ENCODE measurements around the gene NUDT3.
A peak's percentile ranks its signal among the peaks of the same experiment; 100 is the strongest.

Gene NUDT3

DNA sequence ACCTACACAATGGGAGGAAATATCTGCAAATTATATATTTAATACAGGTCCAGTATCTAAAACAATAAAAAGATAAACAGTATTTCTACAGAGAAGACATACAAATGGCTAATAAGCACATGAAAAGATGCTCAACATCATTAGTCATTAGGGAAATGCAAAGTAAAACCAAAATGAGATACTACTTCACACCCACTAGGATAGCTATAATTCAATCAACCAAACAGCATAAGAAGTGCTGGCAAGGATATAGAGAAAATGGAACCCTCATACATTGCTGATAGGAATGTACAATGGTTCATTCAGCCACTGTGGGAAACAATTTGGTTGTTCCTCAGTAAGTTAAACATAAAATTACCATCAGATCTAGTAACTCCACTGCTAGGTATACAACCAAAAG, 48.7 kb downstream of the NUDT3 start:
- Mint-ChIP-seq H3K36me3 (ENCODE audit: insufficient read depth) (peaks cover 6% of the 10 kb centered on the region), H3K27ac (ENCODE audit: low read depth) (peak overlapping the region; percentile 21), H3K4me1 (peaks cover 23% of the 10 kb centered on the region), H3K27me3 (no peaks in the 10 kb centered on the region), H3K4me3 (no peak overlapping the region), H3K9me3 (no peaks in the 10 kb centered on the region)
- ATAC-seq (replicated peaks; ENCODE audit: extremely low read depth, poor library complexity, severe bottlenecking) (no peak), DNase-seq (ENCODE audit: low spot score in 2 of 2) (no peak)

DNA sequence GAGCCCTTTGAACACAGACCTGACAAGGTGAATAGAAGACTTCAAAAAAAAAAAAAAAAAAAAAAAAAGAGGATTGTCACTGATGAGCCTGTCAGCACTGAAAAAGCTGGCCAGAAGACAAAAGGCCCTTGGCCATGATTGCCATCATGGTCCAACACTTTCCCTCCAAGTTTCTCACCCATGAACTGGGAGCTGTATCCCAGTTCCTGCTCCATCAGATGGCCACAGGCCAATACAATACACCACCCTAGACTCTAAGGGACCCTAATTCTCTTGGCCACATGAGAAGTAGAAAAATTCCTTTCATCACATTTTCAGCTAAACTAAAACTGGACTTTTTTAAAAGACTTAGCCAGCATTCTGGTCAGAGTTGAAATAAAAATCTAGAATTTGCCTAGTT, 50.2 kb downstream of the NUDT3 start:
- Mint-ChIP-seq H3K36me3 (ENCODE audit: insufficient read depth) (peaks cover 6% of the 10 kb centered on the region), H3K27me3 (no peaks in the 10 kb centered on the region), H3K4me3 (no peak overlapping the region), H3K27ac (ENCODE audit: low read depth) (no peak overlapping the region), H3K4me1 (peaks cover 35% of the 10 kb centered on the region), H3K9me3 (no peaks in the 10 kb centered on the region)
- ATAC-seq (replicated peaks; ENCODE audit: extremely low read depth, poor library complexity, severe bottlenecking) (no peak), DNase-seq (ENCODE audit: low spot score in 2 of 2) (no peak)

GRCh38 chr6:34341481-34341971, 50.9 kb downstream of the NUDT3 start:
- Mint-ChIP-seq H3K9me3 (no peaks in the 10 kb centered on the region), H3K4me1 (peaks cover 37% of the 10 kb centered on the region), H3K27ac (ENCODE audit: low read depth) (no peak overlapping the region), H3K27me3 (no peaks in the 10 kb centered on the region), H3K4me3 (no peak overlapping the region), H3K36me3 (ENCODE audit: insufficient read depth) (peaks cover 7% of the 10 kb centered on the region)
- DNase-seq (ENCODE audit: low spot score in 2 of 2) (no peak), ATAC-seq (replicated peaks; ENCODE audit: extremely low read depth, poor library complexity, severe bottlenecking) (no peak)

- ATAC-seq (replicated peaks; ENCODE audit: extremely low read depth, poor library complexity, severe bottlenecking) (no peak), DNase-seq (ENCODE audit: low spot score in 2 of 2) (no peak)
- Mint-ChIP-seq H3K9me3 (no peaks in the 10 kb centered on the region), H3K4me1 (peaks cover 33% of the 10 kb centered on the region), H3K36me3 (ENCODE audit: insufficient read depth) (peaks cover 7% of the 10 kb centered on the region), H3K27me3 (no peaks in the 10 kb centered on the region), H3K4me3 (no peak overlapping the region), H3K27ac (ENCODE audit: low read depth) (no peak overlapping the region)
Measured at GRCh38 chr6:34340906-34341480, 51.5 kb downstream of the NUDT3 start.

DNA sequence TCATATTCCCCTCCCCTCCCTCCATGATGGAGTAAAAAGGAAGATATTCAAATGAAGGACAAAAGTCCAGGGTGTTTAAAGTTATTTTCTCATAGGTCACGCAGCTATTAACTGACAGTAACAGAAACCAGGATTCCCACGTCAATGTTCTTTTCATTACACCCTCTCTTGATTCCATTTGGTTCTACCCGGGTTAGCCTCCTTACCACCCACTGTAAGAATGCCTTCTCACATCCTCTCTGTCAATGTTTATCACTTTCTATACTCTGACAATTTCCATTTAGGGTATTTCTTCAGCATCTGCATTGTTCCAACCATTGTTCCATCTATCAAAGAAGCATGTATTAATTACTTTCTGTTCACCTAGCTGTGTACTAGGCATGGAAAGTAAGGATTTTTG, 52.1 kb downstream of the NUDT3 start:
- Mint-ChIP-seq H3K4me1 (peaks cover 33% of the 10 kb centered on the region), H3K9me3 (no peaks in the 10 kb centered on the region), H3K27me3 (no peaks in the 10 kb centered on the region), H3K4me3 (no peak overlapping the region), H3K27ac (ENCODE audit: low read depth) (no peak overlapping the region), H3K36me3 (ENCODE audit: insufficient read depth) (peaks cover 7% of the 10 kb centered on the region)
- ATAC-seq (replicated peaks; ENCODE audit: extremely low read depth, poor library complexity, severe bottlenecking) (no peak), DNase-seq (ENCODE audit: low spot score in 2 of 2) (no peak)

- Mint-ChIP-seq H3K27ac (ENCODE audit: low read depth) (no peak overlapping the region), H3K4me1 (peaks cover 33% of the 10 kb centered on the region), H3K4me3 (no peak overlapping the region), H3K27me3 (no peaks in the 10 kb centered on the region), H3K9me3 (no peaks in the 10 kb centered on the region), H3K36me3 (ENCODE audit: insufficient read depth) (peaks cover 5% of the 10 kb centered on the region)
- DNase-seq (ENCODE audit: low spot score in 2 of 2) = no peak
- no peak for ATAC-seq (replicated peaks; ENCODE audit: extremely low read depth, poor library complexity, severe bottlenecking)
Measured at GRCh38 chr6:34339971-34340370, 52.5 kb downstream of the NUDT3 start.

GRCh38 chr6:34339432-34339831, 53.0 kb downstream of the NUDT3 start:
- Mint-ChIP-seq H3K4me3 (no peak overlapping the region), H3K36me3 (ENCODE audit: insufficient read depth) (peaks cover 6% of the 10 kb centered on the region), H3K4me1 (peaks cover 30% of the 10 kb centered on the region), H3K27me3 (no peaks in the 10 kb centered on the region), H3K27ac (ENCODE audit: low read depth) (no peak overlapping the region), H3K9me3 (no peaks in the 10 kb centered on the region)
- ATAC-seq (replicated peaks; ENCODE audit: extremely low read depth, poor library complexity, severe bottlenecking) (no peak), DNase-seq (ENCODE audit: low spot score in 2 of 2) (no peak)

GRCh38 chr6:34338811-34339210, 53.7 kb downstream of the NUDT3 start:
- Mint-ChIP-seq H3K36me3 (ENCODE audit: insufficient read depth) (peaks cover 9% of the 10 kb centered on the region), H3K4me1 (peaks cover 27% of the 10 kb centered on the region), H3K9me3 (no peaks in the 10 kb centered on the region), H3K27ac (ENCODE audit: low read depth) (no peak overlapping the region), H3K27me3 (no peaks in the 10 kb centered on the region), H3K4me3 (no peak overlapping the region)
- ATAC-seq (replicated peaks; ENCODE audit: extremely low read depth, poor library complexity, severe bottlenecking) (no peak), DNase-seq (ENCODE audit: low spot score in 2 of 2) (no peak)

DNA sequence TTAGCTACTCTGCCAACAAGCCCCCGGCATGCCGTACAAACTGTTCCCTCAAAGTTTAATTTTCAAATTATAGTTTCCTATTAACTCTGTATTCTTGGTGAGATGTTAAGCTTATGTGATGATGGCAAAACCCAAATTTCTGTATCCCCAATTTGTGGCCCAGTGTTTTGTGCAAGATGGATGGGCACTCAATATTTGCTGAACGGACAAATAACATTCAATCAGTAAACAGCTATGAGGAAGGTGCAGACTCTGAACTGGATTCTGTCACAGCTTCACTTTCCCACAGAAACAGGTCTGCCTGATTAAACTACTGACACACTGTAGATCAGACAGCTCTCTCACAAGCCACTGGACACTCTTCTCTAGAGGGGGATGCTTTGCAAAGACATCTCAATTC, 54.1 kb downstream of the NUDT3 start:
- ATAC-seq (replicated peaks; ENCODE audit: extremely low read depth, poor library complexity, severe bottlenecking) (no peak), DNase-seq (ENCODE audit: low spot score in 2 of 2) (no peak)
- peaks cover 9% of the 10 kb centered on the region for H3K36me3 Mint-ChIP-seq (ENCODE audit: insufficient read depth)
- no peaks in the 10 kb centered on the region for H3K27me3 Mint-ChIP-seq
- no peak overlapping the region for H3K4me3 Mint-ChIP-seq
- H3K27ac Mint-ChIP-seq (ENCODE audit: low read depth) = no peak overlapping the region
- H3K4me1 Mint-ChIP-seq = peaks cover 26% of the 10 kb centered on the region
- H3K9me3 Mint-ChIP-seq = no peaks in the 10 kb centered on the region

- peaks cover 33% of the 10 kb centered on the region for H3K4me1 Mint-ChIP-seq
- ATAC-seq (replicated peaks; ENCODE audit: extremely low read depth, poor library complexity, severe bottlenecking) (no peak), DNase-seq (ENCODE audit: low spot score in 2 of 2) (no peak)
- H3K27ac Mint-ChIP-seq (ENCODE audit: low read depth) = peak overlapping the region; percentile 63
- H3K27me3 Mint-ChIP-seq = no peaks in the 10 kb centered on the region
- H3K4me3 Mint-ChIP-seq = no peak overlapping the region
- H3K36me3 Mint-ChIP-seq (ENCODE audit: insufficient read depth) = peaks cover 7% of the 10 kb centered on the region
- H3K9me3 Mint-ChIP-seq = no peaks in the 10 kb centered on the region
Measured at GRCh38 chr6:34334796-34335416, 57.6 kb downstream of the NUDT3 start.

DNA sequence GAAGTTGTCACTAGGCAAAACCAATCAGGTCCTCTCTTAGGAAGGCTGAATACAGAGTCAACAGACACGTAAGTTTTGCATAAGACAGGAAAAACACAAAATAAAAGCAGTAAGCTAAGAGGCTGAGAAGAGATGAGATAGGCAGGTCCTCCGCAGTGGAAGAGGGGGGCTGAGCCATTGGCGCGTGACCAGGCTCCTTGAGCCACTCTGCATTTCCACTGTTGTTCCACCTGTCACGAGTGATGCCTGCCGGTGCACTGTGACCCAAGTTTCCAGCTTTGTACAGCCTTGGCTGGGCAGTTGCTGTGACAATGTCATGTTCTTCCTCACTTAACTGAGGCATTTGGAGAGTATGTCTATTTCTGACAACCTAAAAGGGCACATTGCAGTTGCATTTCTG, 58.6 kb downstream of the NUDT3 start:
- Mint-ChIP-seq H3K4me1 (peaks cover 33% of the 10 kb centered on the region), H3K27ac (ENCODE audit: low read depth) (no peak overlapping the region), H3K27me3 (no peaks in the 10 kb centered on the region), H3K9me3 (no peaks in the 10 kb centered on the region), H3K36me3 (ENCODE audit: insufficient read depth) (peaks cover 7% of the 10 kb centered on the region), H3K4me3 (no peak overlapping the region)
- DNase-seq (ENCODE audit: low spot score in 2 of 2) (no peak), ATAC-seq (replicated peaks; ENCODE audit: extremely low read depth, poor library complexity, severe bottlenecking) (no peak)

DNA sequence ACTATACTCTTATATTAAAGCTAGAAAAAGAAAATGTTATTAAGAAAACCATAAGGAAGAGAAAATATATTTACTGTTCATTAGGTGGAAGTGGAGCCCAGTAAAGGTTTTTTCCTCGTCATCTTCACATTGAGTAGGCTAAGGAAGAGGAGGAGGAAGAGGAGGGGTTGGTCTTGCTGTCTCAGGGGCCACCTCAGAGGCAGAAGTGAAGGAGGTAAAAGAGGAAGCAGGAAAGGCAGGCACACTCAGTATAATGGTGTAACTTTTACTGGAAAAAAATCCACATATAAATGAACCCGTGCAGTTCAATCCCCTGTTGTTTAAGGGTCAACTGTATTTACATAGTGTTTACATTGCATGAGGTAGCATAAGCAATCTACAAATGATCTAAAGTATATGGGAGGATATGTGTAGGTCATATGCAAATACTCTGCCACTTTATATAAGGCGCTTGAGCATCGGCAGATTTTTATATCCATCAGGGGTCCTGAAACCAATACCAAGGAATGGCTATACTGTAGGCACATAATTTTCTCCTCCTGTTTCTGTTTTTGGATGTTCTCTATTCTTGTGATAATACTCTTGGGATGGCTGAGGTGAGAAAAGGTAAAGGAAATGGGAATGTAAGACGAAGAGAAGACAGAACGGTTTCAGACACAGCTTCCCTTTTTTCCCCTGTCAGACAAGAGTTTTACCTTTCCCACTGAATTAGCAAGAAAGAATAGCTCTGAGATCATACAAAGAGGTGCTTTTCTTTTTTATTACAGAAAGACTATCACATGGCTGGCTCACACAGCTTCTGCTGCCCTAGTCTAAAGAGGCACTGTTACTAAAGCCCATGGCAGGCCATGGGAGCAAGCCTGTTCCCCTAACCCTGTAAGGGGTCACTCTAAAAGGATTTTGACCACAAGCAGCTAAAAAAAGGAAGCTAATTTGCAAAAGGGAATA, 59.9 kb downstream of the NUDT3 start:
- no peak for DNase-seq (ENCODE audit: low spot score in 2 of 2)
- peaks cover 20% of the 10 kb centered on the region for H3K4me1 Mint-ChIP-seq
- no peak for ATAC-seq (replicated peaks; ENCODE audit: extremely low read depth, poor library complexity, severe bottlenecking)
- no peaks in the 10 kb centered on the region for H3K27me3 Mint-ChIP-seq
- H3K4me3 Mint-ChIP-seq = no peak overlapping the region
- H3K27ac Mint-ChIP-seq (ENCODE audit: low read depth) = no peak overlapping the region
- no peaks in the 10 kb centered on the region for H3K9me3 Mint-ChIP-seq
- H3K36me3 Mint-ChIP-seq (ENCODE audit: insufficient read depth) = peaks cover 7% of the 10 kb centered on the region

Measured in central memory CD8-positive, alpha-beta T cell (primary cell).